COLO668 (cell line): Measurements from ENCODE around the gene LYAR.

Experiments
- DNase-seq: peaks from one replicate; lab custom pipeline; 2025; ENCODE audit not compliant: unreplicated experiment; lab: John Stamatoyannopoulos, UW

The LYAR gene

GRCh38 chr4:4225915-4226605, 63.9 kb downstream of the LYAR start:
- DNase-seq: no peak
